NOMO-1 treated with DMSO at 0.1 percent for 48 hours (cell line): ENCODE measurements around the gene NFATC2.
A peak's percentile ranks its signal among the peaks of the same experiment; 100 is the strongest.

Experiments used
- DNase-seq: peaks from one replicate; lab custom pipeline; 2025; ENCODE audit not compliant: unreplicated experiment; lab: John Stamatoyannopoulos, UW

Gene NFATC2

DNA sequence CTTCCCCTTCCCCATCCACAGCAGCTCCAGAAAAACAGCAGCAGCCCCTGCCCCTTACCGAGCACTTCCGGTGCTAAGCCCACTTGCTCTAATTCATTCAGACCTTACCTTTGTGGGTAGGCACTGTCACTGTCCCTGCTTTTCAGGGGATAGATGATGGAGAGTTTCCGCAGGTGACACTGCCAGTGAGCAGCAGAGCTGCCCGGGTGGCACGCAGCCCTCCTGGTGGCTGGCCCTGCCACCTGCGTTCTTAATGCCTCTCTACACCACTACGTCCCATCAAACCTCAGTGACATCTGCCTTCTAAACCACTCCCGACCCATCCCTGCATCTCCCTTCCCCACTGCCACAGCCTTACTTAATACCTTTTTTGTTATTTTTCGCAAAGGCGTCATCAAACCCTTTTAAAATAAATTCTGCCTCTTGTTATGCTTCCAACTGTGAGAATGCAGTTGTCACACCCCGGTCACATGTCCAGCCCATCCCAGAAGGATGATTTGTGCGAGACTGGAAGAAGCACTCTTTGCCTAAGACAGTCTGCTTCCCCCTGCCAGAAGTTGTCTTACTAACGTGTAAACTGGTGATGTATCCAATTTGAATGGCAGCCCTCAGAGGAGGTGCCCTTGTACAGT, 89.7 kb downstream of the NFATC2 start:
- DNase-seq, result no peak

DNA sequence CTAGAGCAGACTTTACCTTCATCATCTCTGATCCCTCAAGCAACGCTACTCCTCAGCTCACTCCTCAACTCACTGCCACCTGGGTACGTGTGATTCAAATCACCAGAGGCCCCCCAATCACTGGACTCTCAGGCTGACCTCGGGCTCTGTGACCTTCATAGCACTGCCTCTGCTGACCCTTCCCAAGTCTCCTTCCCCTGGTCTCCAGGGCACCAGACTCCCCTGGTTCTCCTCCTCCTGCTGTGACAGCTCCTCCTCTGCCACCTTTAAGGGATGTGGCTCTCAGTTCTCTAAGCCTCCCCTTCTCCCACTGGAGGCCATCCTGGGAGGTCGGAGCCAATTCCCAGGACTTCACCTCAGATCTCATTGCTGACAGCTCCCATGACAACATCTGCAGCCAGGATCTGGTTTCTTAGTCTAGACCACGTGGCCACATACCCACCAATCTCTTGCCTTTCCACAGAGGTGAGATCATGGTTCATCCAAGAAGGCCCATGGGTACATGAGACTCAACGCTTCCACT, 90.4 kb downstream of the NFATC2 start:
- DNase-seq, result no peak

DNA sequence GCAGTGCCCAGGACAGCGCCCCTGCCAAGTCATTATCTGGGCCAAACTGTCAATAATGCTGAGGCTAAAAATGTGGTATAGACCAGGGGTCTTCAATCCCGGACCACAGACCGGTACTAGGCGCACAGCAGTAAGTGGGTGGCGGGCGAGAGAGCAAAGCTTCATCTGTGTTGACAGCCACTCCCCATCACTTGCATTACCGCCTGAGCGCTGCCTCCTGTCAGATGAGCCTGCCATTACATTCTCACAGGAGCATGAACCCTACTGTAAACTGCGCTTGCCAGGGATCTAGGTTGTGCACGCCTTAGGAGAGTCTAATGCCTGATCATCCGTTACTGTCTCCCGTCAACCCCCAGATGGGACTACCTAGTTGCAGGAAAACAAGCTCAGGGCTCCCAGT, 91.0 kb downstream of the NFATC2 start:
- DNase-seq, result no peak

DNA sequence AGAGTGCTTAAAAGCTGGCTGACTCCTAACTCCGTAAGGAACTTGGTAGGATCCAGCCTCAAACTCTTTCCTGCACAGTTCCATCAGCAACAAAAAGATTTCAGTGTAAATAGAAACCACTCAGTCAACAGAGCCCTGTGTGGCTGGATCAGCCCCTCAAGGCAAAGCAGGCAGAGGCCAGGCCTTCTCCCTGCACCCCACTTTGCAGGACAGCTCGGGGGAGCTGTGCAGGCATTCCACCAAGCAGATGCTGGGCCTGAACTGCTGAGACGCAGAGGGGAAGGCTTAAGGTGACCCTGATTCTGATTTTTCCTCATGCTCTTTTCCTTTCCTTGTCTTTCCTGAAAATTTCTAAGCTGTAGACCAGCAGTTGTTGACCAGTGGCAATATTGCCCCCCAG, 91.5 kb downstream of the NFATC2 start:
- no peak for DNase-seq

DNA sequence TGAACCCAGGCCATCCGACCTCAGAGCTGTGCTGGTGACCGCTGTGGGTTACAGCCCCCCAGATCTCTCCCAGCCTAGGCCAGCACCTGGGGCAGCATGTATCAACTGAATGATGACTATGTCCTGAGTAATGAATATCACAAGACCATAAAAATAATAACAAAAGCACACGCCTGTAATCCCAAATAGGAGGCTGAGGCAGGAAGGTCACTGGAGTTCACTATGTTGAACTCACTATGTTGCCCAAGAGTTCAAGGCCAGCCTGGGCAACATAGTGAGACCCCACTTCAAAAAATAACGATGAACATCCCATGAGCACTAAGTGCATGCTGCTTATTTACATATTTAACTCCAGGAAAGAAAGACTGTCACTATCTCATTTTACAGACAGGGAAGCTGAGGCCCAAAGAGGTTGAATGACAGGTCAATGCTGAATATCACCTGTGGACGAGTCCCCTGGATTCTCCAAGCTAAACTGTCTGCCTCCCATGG, 92.3 kb downstream of the NFATC2 start:
- no peak for DNase-seq

DNA sequence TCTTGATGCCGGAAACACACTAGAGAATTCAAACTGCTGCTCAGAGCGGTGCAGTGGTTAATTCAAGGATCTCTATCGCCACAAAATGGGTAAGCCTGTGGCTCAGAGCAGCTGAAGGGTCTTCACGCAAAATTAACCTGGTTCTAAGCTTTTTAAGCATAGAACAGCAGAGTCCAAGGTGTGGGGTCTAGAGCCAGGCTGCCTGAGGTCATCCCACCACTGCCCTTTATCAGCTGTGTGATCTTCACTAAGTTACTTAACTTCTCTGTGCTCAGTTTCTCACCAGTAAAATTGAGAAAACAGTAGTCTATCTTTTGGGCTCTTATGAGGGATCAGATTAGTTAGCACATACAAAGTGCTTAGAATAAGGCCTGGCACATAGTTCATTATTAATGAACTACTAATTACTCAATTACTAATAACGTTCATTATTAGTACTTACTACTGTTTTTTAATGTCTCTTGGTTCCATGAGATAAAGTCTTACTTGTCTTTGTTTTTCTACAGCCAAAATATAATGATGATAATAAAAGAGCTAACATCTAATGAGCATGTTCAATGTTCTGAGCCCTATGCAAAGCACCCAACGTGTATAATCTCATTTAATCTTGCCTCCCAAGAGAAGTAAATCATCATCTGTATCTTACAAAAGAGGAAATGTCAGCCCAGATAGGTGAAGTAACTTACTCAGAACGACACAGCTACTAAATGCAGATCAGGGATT, 92.9 kb downstream of the NFATC2 start:
- DNase-seq, result no peak

DNA sequence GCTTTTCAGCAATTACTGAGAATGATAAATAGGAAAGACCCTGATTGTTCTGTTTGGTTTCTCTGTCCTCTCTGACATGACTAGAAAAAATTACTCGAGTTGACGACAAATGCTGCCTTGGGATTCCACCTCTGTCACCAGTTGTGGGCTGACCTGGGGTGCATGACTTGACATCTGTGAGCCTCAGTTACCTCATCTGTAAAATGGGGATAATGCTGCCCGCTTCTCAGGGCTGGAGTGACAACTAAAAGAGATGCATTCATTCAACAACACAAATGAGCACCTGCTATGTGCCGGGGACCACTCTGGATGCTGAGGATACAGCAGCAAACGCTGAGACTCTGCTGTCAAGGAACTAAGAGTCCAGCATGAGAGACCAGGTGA, 94.8 kb downstream of the NFATC2 start:
- no peak for DNase-seq

DNA sequence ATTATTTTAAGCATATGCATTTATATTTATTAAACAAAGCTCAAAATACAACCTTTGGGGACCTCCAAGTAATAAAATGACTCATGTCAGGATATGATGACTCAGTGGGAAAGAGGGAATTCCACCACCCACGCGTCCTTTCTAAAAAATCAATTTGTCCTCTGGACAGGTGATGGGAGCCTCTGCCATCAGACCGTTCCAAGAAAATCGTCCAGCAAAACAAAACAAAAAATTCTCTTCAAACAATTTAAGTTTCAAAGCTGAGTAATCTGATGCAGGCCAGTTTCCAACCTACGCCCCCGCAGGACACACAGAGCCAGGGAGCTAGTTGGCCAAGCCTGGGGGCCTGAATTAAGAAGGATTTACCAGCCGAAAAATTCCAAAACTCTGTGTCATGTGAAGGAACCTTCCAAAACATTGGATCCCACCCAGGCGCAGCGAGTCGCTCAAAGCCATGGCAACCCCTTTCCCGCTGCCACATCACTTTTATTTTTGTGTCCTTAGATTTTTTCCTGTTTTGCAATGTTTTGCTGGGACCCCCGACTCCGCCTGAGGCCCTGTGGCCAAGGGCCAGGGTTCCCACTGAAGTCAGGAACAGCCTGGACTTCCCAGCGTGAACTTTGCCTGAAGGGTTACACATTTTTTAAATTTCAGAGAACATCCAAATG, 95.3 kb downstream of the NFATC2 start:
- DNase-seq, result no peak

DNA sequence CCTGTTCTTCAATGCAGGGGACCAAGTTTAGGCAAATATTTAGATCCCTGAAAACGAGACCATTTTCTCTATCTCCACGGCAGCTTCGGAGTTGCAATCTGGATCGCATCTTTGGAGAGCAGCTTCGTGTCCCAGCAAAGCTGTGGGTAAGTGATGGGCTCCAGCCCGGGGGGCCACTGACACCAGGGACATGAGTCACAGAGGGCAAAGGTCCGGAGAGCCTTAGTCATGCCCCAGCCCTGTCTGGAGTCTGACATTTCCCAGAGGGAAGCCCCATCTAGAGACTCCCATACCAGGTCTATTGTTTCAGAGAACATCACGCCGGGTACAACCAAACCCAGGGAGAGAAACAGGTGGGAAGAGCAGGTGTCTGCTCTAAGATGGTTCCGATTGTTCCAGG, 95.9 kb downstream of the NFATC2 start:
- no peak for DNase-seq

DNA sequence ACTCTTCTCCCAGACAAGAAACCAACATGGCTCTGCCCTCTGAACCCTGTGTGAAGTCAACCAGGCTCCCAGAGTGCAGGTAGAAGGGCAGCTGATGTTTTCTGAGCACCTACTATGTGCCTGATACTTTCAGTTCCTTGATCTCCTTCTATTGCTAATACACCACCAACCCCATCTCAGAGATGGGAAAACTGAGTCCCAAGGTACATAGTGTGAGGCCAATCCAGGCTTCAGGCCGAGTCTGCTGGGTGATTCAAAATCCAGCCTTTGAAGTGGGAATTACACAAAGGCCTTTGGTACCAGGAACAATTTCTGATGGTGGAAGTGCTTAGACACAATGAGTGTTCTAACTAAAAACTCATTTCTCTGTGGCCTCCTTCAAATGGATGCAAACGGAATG, 96.3 kb downstream of the NFATC2 start:
- no peak for DNase-seq

DNA sequence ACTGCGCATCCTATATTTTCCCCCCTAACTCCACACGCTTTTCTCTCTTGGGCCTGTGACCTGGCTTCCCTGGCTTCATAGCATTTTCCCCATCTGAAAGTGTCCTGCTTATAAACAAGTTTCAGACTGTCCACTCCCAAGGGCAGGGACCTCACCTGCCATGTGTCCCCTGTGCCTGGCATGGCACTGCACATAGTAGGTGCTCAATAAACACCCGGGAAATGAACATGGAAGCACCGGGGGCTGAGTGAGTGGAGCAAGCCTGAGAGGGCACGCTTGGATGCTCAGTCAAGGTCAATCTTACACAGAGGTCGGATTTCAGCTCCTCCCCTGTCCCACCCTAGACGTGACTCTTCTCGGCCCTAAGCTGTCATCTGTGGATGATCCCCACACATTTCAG, 96.9 kb downstream of the NFATC2 start:
- no peak for DNase-seq

DNA sequence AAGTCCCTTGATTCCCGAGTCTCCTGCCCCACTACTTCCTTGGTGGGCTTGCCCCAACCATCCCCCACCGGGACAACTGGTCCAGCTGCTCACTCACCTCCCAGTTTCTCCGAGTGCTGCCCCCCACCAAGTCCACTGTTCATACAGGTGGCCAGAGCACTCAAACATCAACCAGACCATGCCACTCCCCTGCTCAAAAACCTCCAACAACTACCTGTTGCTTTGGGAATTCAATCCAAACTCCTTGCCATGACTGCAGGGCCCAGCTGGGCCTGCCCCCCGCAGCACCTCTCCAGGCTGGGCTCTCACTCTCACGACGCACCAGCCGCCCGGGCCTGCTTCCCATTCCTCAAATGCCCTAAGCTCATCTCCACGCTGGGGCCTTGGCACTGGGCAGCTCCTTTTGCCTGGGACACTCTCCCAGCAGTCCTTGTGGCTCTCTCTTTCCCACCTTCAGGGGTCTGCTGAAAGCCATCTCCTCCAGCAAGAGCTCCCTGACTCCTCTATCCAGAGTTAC, 97.5 kb downstream of the NFATC2 start:
- no peak for DNase-seq

DNA sequence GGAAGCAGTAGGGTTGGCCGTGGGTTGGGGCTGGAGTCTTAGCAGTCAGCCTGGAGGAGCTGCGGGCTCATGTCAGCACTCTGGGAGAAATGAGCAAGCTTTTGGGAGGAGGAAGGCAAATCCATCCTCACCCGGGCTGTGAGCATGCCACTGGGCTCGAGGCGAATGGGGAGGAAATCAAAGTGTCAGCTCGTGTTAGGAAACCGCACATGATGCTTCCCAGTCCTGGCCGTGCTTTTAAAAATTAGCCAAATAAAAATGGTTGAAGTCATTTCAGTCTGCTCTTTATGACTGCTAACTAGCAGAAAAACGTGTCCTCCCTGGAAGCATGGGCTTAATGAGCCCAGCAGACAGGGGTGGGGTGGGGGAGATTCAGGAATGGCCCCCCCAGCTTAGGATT, 98.1 kb downstream of the NFATC2 start:
- no peak for DNase-seq

DNA sequence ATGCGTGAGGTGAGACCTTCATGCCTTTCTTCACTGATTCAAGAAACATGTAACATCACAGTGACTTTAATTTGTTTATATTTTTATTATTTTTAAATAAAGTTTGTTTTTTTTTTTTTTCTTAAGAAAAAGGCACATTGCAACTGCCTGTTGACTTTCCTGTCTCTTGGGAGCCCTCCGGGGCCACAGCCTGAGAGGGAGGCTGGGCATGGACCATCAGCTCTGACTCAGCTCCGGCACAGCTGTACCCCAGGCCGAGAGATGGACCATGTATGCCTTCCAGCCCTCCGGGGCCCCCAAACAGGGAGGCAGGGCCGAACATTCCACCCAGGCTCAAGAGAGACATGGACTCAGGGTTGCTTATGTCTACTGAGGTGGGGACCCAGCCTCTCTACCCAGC, 99.9 kb downstream of the NFATC2 start:
- DNase-seq, result no peak

DNA sequence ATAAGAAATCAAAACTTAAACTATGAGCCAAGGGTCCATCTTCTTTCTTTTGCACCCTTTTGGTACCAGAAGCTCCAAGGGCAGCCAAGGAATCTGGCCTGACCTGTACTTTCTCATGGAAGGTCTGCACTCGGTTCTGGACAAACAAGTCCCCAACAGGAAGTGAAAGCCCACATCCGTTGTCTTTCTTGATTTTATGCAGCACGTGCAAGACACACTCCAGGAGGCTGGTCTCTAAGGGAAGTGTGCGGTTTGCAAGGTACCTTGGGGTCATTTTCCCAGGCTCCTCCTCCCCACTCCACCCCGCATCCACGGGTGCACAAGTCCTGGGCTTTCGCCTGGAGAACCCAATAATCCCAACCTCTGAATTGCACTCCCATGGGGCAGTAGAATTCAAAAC, 101.9 kb downstream of the NFATC2 start:
- DNase-seq, result peak; percentile 26

DNA sequence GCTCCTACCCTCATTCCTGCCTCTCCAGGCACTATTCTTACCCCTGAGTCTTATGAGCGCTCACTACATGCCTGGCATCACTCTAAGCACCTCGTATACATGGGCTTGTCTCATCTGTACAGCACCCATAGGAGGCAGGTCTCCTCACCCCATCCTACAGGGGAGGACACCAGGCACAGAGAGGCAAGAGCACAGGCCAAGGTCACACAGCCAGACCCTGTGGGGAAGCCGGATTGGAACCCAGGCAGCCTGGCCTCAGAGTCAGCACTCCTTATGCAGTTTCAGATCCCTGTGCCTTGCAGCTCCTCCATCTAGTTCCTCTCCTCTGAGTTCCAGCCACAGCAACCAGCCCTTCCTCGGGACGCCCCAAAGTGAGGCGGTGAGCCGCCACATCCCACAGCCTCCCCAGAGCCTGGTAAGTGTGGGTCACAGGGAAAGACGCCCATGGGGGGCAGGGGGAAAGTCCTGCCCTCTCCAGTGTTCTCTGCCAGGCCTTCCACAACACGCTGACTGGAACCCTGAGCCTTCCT, 103.3 kb downstream of the NFATC2 start:
- no peak for DNase-seq

DNA sequence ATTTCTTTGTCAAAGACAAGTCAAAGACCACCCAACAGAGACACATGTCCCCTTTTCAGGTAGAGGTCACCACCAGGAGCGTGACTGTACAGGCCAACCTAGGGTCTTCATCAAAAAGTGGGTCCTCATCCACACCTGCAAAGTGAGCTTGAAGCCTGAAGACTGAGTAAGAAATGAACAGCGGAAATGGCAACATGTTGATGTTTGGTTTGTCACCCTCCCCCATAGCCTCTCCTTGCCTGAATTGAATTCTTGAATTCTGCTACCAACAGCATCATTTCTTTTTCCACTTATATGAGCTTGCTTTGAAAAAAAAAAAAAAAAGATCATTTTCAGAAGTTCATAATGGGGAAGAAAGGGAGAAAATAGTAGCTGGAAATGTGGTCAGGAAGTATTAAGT, 104.4 kb downstream of the NFATC2 start:
- DNase-seq, result no peak

DNA sequence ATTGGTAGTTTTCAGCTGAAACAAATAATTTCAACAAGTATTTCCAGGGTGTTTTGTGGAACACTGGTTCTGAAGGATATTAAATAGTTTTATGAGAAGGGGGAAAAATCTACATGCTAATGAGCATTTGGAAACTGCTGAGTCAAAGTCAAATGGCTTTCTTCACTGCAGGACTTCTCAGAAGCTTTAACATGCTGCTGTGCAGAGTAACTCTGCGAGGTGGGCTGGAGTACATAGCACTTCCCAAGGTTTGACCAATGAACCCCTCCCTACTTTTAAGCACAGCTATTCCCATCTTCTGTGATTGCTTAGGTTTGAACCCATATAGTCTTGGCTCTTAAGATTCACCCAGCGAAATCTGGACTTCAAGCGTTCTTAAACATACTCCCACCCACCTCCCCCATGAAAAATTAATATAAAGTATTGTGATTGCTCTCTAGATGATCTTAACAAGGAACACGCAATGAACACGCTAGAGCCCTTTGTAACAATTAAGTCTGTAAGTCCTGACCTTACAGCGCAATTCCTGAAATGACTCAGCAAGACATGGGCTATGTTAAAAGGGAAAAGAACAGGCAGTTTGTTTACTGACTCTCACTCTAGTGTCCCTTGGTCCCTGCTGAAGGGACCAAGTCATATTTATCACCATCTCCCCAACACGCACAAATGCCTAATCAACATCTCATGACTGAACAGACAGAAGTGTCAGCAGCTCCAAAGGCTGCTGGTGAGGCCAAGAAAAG, 105.2 kb downstream of the NFATC2 start:
- no peak for DNase-seq

DNA sequence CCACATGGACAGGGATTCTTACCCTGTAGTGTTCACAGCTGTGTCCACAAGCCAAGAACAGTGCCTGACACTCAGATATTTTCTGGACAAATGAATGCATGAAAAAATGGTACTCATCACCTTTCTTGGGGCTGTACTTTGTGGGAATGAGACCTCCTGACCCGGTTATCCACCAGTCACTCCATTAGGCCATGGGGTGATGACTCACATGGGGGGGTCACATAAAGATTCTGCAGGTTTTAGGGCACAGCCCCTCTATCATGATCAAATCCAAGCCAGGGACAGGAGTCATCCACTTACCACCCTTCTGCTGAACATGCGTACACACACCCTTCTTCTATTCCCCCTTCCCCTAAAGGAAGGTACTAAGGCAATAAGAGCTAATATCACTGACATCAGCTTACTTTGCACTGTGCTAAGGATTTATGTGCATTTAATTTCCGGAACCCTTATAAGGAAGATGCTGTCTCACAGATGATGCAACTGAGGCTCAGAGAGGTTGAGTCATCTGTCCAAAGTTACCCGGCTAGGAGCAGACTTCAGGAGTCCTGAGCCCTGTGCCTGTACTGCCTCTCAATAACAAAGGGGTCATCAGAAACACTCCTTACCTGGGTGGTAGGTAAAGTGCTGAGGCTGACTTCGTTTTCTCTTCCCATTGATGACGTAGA, 107.8 kb downstream of the NFATC2 start:
- DNase-seq, result peak; percentile 59

DNA sequence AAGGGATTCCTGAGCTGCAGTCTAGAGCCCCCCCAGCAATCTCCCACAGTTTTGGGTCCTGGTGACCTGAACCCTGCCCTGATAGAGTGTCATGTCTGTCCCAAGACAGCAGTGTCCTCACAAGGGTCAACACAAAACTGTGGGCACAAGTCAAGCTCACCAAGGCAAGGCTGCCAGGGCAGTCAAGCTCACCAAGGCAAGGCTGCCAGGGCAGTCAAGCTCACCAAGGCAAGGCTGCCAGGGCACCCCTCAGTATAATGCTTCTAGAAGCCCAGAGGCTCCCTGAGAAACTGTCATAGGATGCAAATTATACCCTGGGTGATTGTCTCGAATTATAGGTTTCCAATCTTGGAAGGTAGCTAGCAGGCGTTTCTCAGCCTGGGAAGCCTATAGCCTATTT, 108.5 kb downstream of the NFATC2 start:
- no peak for DNase-seq
